Measurements from ENCODE around the gene FMO2. TPM values are rescaled to one million over a fixed set of nuclear protein-coding genes. Genes with fewer than 3 reads are reported as not detected.

The FMO2 gene
- total RNA-seq: 1 to 10 TPM in 1 of 2 donors, under 1 TPM in 1; 0.76 to 1.4 TPM
- long read RNA-seq, partial matches to known transcripts: 1 of 3 reads
- long read RNA-seq, other reads (novel, unspliced or antisense): 2 of 3 reads

DNA sequence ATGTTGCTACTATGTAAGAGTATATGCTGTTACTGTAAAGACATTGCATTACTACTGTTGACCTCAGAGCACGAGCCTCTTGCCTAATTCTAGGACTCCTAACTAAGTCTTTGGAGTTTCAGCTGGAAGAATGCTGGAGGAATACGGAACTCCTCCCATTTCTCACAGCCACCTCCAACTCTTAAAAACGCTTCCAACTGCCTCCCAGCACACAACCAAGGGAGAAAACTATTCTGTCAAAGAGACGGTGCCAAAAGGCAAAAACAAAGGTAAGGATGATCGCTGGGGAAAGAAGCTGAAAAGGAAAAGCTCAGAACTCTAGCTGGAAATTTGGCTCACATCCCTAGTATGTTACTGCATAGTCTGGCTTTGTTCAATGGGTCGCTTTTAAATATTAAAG lies at the start of gene FMO2:
FMO2 (plus strand) TSS at position 210 of the 400 bp plus-strand sequence. CDS start 414 bp downstream, outside the sequence.
- no peak for ATAC-seq
- no peak for DNase-seq
- intact Hi-C loops (cut with DNase I, micrococcal nuclease): no loop called here

DNA sequence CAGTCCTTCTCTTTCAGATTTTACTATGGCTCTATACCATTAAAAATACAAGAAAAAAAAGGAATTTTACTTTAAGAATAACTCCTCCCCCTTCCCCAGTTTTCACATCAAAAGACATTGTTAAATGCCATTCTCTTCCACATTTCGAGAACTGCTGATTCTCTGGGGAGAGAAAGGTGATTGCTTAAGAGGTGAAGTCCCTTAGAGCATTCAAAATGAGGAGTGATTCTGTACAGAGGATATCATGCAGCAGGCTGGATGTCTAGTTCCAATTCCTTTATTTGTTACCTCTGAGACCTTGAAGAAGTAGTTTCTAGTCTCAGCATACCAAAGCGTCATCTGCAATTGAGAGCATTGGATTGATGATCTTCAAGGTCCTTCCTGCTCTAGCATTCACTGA lies 47.5 kb upstream of the FMO2 start:
- intact Hi-C loops (cut with DNase I, micrococcal nuclease): no loop called here

GRCh38 chr1:171138980-171139379 lies 46.1 kb upstream of the FMO2 start:
- intact Hi-C loops (cut with DNase I, micrococcal nuclease): no loop called here
- ATAC-seq (no peak), DNase-seq (no peak)

More for the DNA sequence above, 47.5 kb upstream of the FMO2 start:
- DNase-seq (no peak), ATAC-seq (no peak)

GRCh38 chr1:171139890-171140289 lies 45.2 kb upstream of the FMO2 start:
- ATAC-seq: no peak

DNA sequence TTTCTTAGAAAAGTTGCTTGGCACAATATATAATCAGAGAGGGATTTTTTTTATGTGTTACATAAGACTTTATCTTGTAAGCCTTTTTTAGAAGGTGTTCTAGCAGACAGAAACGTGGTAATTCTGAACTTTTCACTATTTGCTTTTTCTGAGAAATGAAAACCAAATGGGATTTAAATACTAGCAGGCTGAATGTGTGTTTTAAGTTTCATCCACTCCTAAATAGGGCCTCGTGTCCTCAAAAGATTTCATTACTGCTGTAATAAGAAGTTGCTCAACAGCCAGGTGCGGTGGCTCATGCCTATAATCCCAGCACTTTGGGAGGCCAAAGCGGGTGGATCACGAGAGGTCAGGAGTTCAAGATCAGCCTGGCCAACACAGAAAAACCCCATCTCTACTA lies 44.7 kb upstream of the FMO2 start:
- intact Hi-C loops (cut with DNase I, micrococcal nuclease): no loop called here
- DNase-seq (no peak), ATAC-seq (no peak)

More at GRCh38 chr1:171139890-171140289, 45.2 kb upstream of the FMO2 start:
- intact Hi-C loops (cut with DNase I, micrococcal nuclease): no loop called here
- peak in 1 of 2 donors; percentile 12 for DNase-seq

GRCh38 chr1:171140956-171141687 lies 44.0 kb upstream of the FMO2 start:
- DNase-seq (no peak), ATAC-seq (peak; percentile 51)
- intact Hi-C loops (cut with DNase I, micrococcal nuclease): no loop called here

DNA sequence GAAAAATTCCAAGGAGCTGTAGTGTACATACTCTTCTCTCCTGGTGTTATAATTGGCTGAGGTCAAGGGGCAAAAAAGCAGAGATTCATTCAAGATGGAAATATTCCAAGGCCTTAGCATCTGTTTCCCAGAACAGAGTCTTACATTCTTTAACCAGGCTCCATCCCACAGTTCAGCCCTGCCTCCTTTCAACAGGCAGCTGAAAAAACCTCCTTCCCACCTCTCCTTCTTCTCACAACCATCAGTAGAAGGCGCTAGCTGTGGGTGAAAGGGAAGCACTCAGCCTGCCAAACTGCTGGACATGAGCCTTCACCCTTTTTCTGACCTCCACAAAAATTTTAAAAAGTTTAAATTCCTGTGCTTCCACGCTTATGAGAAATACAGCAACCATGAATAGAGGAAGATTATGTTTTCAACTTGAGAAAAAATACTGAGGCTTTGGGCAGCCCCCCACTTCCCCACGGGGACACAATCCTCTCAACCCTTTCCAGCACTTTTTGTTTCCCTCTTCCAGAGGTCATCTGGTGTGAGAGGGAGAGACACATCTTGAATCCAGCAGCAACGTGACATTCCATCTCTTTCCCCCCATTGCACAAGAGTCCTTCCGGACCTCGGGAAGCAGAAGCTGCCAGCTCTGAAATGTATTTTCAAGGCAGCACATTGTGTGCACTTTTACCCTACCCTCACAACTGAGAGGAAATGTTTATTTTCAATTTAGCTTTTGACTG lies 43.2 kb upstream of the FMO2 start:
- intact Hi-C loops (cut with DNase I, micrococcal nuclease): no loop called here
- no peak for ATAC-seq

DNA sequence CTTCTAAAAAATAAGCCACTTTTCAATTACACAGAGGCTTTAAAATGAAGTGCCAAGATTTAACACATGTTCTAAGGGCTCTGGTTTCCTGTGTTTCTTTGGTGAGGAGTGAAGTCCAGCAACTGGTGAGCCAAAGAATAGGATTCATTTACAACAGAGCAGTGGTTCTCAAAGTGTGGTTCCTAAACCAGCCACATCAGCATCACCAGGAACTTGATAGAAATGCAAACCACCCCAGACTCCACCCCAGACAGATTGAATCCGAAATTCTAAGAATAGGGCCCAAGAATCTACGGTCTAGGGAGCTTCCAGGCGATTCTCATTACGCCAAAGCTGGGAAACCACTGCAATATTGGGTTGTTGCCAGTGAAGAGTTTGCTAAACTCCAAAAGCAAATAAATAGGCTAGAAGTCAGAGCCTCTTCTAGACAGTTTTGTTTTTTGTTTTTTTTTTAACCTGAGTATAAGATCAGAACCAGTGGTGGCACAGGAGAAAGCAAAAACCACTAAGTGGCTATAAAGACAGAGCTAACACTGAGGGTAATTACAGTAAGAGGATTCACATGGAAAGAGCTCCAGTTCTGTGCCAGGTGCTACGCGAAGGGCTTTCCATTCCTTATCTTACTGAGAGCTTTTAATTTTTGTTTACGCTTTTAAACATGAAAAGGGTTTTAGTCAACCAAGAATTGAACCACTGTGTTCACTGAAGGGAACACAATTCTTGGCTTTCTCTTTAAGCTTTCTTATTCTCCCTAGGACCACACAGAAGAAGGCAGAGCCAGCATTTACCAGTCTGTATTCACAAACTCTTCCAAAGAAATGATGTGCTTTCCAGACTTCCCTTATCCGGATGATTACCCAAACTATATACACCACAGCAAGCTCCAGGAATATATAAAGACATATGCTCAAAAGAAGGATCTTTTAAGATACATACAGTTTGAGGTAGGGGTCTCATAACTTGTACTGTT lies 42.4 kb upstream of the FMO2 start:
- ATAC-seq (peak; percentile 52), DNase-seq (no peak)
- intact Hi-C loops (cut with DNase I, micrococcal nuclease): no loop called here

More for the DNA sequence above, 43.2 kb upstream of the FMO2 start:
- DNase-seq: peak in 1 of 2 donors; percentile 38

DNA sequence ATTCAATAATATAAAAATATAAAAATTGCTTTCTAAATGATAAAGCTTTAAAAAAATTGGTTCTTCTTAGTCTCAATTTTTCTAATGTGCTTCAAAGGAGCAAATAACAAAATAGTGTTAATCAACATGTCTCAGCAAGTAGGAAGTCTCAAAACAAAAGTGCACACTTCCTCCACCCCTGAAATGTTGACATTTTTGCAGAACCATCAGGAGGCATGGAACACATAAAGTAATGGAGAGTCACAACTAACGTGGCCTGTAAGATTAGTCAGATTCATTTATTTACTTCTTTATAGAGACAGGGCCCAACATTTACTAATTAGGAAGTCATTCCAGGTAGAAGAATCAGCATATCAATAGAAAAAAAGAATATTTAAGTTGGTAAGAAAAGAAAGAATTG lies 34.9 kb upstream of the FMO2 start:
- intact Hi-C loops (cut with DNase I, micrococcal nuclease): no loop called here
- no peak for ATAC-seq
- no peak for DNase-seq

GRCh38 chr1:171152549-171152948 lies 32.6 kb upstream of the FMO2 start:
- intact Hi-C loops (cut with DNase I, micrococcal nuclease): no loop called here
- no peak for ATAC-seq
- DNase-seq: no peak

DNA sequence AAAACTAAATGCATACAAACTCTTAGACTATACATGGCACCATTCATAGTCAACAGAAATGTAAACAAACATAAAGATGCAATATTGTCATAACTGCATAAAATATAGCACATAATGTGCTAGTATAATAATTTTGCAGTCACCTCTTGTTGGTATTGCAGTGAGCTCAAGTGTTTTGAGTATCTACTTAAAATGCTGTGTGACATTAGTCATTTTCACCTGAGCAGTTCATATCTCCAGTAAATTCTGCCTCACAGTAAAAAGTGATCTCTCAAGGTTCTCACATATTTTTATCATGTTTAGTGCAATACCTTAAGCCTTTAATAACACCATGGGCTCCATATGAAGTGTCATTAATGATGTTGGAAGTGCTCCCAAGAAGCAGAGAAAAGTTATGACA lies 29.6 kb upstream of the FMO2 start:
- DNase-seq (no peak), ATAC-seq (no peak)
- intact Hi-C loops (cut with DNase I, micrococcal nuclease): no loop called here

DNA sequence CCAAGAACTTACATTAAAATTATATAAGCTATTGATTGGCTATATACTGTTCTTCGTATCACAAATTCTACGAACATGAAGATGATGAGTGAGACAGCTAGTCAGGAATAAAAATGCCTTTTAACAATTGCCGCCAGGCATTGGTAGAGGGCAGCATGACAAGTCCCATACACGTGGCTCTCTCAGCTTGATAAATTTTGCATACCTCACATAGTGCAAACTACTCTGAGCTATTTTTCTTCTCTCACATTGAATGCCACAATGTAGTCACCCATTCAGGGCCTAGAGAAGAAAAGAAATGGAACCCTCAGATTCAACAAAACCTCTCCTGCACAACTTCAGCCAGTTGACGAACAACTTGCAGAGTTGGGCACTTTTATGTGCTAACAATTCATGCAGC lies 27.0 kb upstream of the FMO2 start:
- intact Hi-C loops (cut with DNase I, micrococcal nuclease): no loop called here
- DNase-seq: no peak
- ATAC-seq: no peak

GRCh38 chr1:171158551-171158950 lies 26.5 kb upstream of the FMO2 start:
- DNase-seq (no peak), ATAC-seq (no peak)
- intact Hi-C loops (cut with DNase I, micrococcal nuclease): no loop called here

- no peak for ATAC-seq
- intact Hi-C loops (cut with DNase I, micrococcal nuclease): no loop called here
- DNase-seq: no peak
Observed at GRCh38 chr1:171159148-171159547, 26.0 kb upstream of the FMO2 start.

- DNase-seq (no peak), ATAC-seq (peak; percentile 49)
- intact Hi-C loops (cut with DNase I, micrococcal nuclease): no loop called here
Observed at GRCh38 chr1:171160211-171160610, 24.9 kb upstream of the FMO2 start.

DNA sequence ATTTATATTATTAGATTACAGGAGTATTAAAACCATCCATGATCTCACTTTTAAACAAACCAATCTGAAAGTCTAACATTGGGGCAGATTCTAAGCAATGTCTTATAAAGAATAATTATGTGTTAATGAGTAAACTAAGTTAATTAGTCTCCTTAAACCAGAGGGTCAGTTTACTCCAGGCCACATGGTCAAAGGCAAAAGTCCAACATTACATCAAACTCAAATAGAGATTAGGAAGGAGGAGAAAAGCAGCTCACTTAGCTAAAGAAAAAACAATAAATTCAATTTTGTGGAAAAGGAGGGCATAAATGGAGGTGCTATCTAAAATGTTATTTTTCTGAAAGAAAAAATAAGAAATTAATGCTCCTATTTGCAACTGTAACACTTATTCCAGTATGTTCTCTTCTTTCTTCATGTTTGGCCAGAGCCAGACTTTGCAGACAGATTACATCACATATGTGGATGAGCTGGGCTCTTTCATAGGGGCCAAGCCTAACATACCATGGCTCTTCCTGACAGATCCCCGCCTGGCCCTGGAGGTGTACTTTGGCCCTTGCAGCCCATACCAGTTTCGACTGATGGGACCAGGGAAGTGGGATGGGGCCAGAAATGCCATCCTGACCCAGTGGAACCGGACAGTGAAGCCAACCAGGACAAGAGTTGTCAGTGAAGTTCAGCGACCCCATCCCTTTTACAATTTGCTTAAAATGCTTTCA lies 24.3 kb upstream of the FMO2 start:
- intact Hi-C loops (cut with DNase I, micrococcal nuclease): no loop called here
- ATAC-seq: peak; percentile 88
- peak in 1 of 2 donors; percentile 11 for DNase-seq

- no peak for DNase-seq
- intact Hi-C loops (cut with DNase I, micrococcal nuclease): no loop called here
- no peak for ATAC-seq
Observed at GRCh38 chr1:171161431-171161830, 23.7 kb upstream of the FMO2 start.

DNA sequence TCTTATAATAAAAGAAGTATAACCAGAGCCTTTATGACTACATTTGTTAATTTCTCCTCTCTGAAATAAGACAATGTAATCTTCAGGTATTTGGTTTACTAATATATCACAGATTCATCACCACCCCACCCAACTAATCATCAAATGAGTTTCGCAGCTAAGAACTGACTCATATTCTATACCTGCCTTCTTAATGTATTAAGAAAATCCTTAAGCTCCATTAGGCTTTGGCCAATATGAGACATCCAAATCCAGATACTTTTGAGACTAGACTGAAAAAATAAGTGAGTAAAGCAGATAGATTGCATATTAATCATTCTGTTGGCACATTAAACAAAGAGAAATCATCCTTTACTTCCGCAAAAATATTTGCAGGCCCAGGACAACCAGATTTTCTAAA lies 18.7 kb upstream of the FMO2 start:
- ATAC-seq: no peak
- no peak for DNase-seq
- intact Hi-C loops (cut with DNase I, micrococcal nuclease): no loop called here
